ENCODE measurements around the gene EYS. TPM values are rescaled to one million over a fixed set of nuclear protein-coding genes. Genes with fewer than 3 reads are reported as not detected.

Gene EYS
- total and polyA plus RNA-seq, 2 of the 8 experiments (the other 6 are each of a cell fraction or from before 2014, with no cell fraction given): 0.05 to 0.13 TPM

DNA sequence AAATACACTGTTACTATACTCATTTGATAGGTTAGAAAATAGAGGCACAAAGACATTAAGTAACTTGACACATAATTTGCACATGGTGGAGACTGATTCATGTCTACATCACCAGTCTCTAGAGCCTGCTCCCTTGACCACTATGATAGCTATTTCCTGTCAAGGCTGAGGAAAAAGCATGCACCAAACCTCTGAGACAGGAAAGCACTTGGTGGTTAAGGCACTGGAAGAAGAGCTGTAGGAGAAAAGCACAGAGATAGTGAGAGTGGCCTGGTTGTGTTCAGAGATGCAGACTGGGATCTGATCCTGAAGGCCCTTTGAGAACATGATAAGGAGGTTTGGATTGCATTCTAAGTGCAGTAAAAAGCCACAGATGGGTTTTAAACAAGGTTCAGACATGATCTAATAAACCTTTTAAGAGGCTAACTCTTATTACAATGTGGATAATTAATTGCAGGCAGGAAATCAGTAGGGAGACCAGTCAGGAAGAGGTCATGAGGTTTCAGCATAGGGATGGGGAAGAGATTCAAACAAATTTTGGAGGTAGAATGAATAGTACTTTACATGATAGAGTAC lies 1902.6 kb downstream of the EYS start:
- DNase-seq (ENCODE audit: low read depth in 1 of 2, low spot score in 2 of 2): no peak
- H2BK120ac ChIP-seq (replicated peaks; ENCODE audit: low read depth, low read length): no peak overlapping the region
- ChIA-PET CTCF (ENCODE audit: partially characterized antibody) (interaction anchor here (0.5 to 1.9 kb wide), 11 partner anchors 9 to 530 kb away, joined by 3 to 6 read pairs (median 3); no protein-coding TSS in a partner anchor), POLR2A (ENCODE audit: partially characterized antibody) (no interaction called here)
- no peak overlapping the region for H3K4me3 ChIP-seq (ENCODE audit: extremely low read depth in 1 of 4, insufficient read depth in 2 of 4, low read depth in 3 of 4, low read length in 4 of 4)
- H3K27me3 ChIP-seq (replicated peaks in 1 of 4; ENCODE audit: control insufficient read depth in 3 of 4, extremely low read depth in 1 of 4, insufficient read depth in 3 of 4, low read length in 3 of 4): no peaks in the 10 kb centered on the region
- no peaks in the 10 kb centered on the region for H3K79me1 ChIP-seq (ENCODE audit: low read depth, low read length)
- H4K91ac ChIP-seq (replicated peaks; ENCODE audit: insufficient read length, low read length): no peak overlapping the region
- H2AFZ ChIP-seq (ENCODE audit: low read length): no peak overlapping the region
- H3K4ac ChIP-seq (replicated peaks; ENCODE audit: insufficient read length, low read depth, low read length): no peak overlapping the region
- H4K8ac ChIP-seq (ENCODE audit: extremely low read depth, insufficient read depth, low read length): no peak overlapping the region
- no peaks in the 10 kb centered on the region for H3K36me3 ChIP-seq (ENCODE audit: control insufficient read depth in 2 of 4, insufficient read depth in 4 of 4, low read length in 3 of 4)
- no peak overlapping the region for H2BK5ac ChIP-seq (ENCODE audit: low read depth, low read length)
- no peak overlapping the region for H2AK5ac ChIP-seq (ENCODE audit: low read depth, low read length)
- H3K18ac ChIP-seq (ENCODE audit: extremely low read depth, low read length): no peak overlapping the region
- no peak overlapping the region for H3K14ac ChIP-seq (ENCODE audit: insufficient read length)
- H3K23me2 ChIP-seq (ENCODE audit: low read depth, low read length): no peaks in the 10 kb centered on the region
- TF ChIP-seq BCL11A (IDR thresholded peaks at IDR 0.05; ENCODE audit: low read depth in 2 of 2, low read length in 2 of 2) (no peak), CBX5 (IDR thresholded peaks at IDR 0.05; ENCODE audit: low read depth, low read length) (no peak), GTF2F1 (IDR thresholded peaks at IDR 0.05; ENCODE audit: borderline replicate concordance, low read depth, low read length) (no peak), TCF12 (IDR thresholded peaks at IDR 0.05; ENCODE audit: low read depth, low read length) (no peak), KDM4A (IDR thresholded peaks at IDR 0.05; ENCODE audit: low read depth, low read length, severe bottlenecking) (no peak), CHD2 (IDR thresholded peaks at IDR 0.05; ENCODE audit: low read length) (no peak)
- TF ChIP-seq, protein P1, sequence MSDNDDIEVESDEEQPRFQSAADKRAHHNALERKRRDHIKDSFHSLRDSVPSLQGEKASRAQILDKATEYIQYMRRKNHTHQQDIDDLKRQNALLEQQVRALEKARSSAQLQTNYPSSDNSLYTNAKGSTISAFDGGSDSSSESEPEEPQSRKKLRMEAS (IDR thresholded peaks at IDR 0.05): no peak
- H3K4me2 ChIP-seq (ENCODE audit: insufficient read depth in 1 of 2, low read depth in 2 of 2, low read length in 2 of 2): no peak overlapping the region
- H2BK12ac ChIP-seq (ENCODE audit: low read depth, low read length): no peak overlapping the region
- no peak overlapping the region for H3K56ac ChIP-seq (replicated peaks; ENCODE audit: insufficient read length, low read depth, low read length)
- H4K5ac ChIP-seq (ENCODE audit: insufficient read length, low read depth, low read length): no peak overlapping the region
- H4K20me1 ChIP-seq (replicated peaks in 1 of 2; ENCODE audit: control insufficient read depth in 1 of 2, insufficient read depth in 2 of 2, low read length in 2 of 2): no peaks in the 10 kb centered on the region
- H3K4me1 ChIP-seq (replicated peaks in 1 of 4; ENCODE audit: control insufficient read depth in 3 of 4, insufficient read depth in 4 of 4, low read length in 3 of 4): peaks cover 0 to 3% (median 0%) of the 10 kb centered on the region in 4 experiments; a peak in 1 of 7 replicates
- no peak overlapping the region for H3K9ac ChIP-seq (replicated peaks in 1 of 4; ENCODE audit: extremely low read depth in 1 of 4, low read depth in 3 of 4, low read length in 3 of 4)
- no peaks in the 10 kb centered on the region for H3K79me2 ChIP-seq (ENCODE audit: control insufficient read depth in 1 of 2, insufficient read depth in 2 of 2, low read length in 2 of 2)
- H3K23ac ChIP-seq (ENCODE audit: insufficient read length): no peak overlapping the region
- no peak overlapping the region for H2BK20ac ChIP-seq (ENCODE audit: low read length)
- H3K27ac ChIP-seq (ENCODE audit: low read depth, low read length): no peak overlapping the region
- H2BK15ac ChIP-seq (ENCODE audit: low read length): no peak overlapping the region
- no peak for FAIRE-seq
- H3K9me3 ChIP-seq (ENCODE audit: insufficient read depth in 2 of 2, low read depth in 1 of 2, low read length in 1 of 2): no peaks in the 10 kb centered on the region

Measured in H1 (cell line).